ENCODE measurements around the gene CRIM1. TPM values are rescaled to one million over a fixed set of nuclear protein-coding genes. Genes with fewer than 3 reads are reported as not detected.

Gene CRIM1
- total RNA-seq, 1 donor from 2014 or later: 246 TPM

GRCh38 chr2:36374585-36374984 lies 19.0 kb downstream of the CRIM1 start:
- Mint-ChIP-seq H3K36me3 (ENCODE audit: low read depth, unreplicated experiment) (peaks cover 21% of the 10 kb centered on the region), H3K27me3 (ENCODE audit: unreplicated experiment) (no peaks in the 10 kb centered on the region), H3K4me3 (ENCODE audit: unreplicated experiment) (no peak overlapping the region), H3K9me3 (ENCODE audit: unreplicated experiment) (no peaks in the 10 kb centered on the region), H3K27ac (ENCODE audit: unreplicated experiment) (no peak overlapping the region), H3K4me1 (ENCODE audit: unreplicated experiment) (peaks cover 86% of the 10 kb centered on the region)
- no peak for DNase-seq (ENCODE audit: low spot score)
- no peak for TF ChIP-seq CTCF (IDR thresholded peaks at IDR 0.05; ENCODE audit: unreplicated experiment)

- peak overlapping the region; percentile 30 for H3K4me3 Mint-ChIP-seq (ENCODE audit: unreplicated experiment)
These were observed 20.8 kb downstream of the CRIM1 start for GRCh38 chr2:36376319-36376765.

GRCh38 chr2:36376992-36377738 lies 21.6 kb downstream of the CRIM1 start:
- Mint-ChIP-seq H3K27ac (ENCODE audit: unreplicated experiment) (no peak overlapping the region), H3K36me3 (ENCODE audit: low read depth, unreplicated experiment) (peaks cover 24% of the 10 kb centered on the region), H3K4me1 (ENCODE audit: unreplicated experiment) (peaks cover 85% of the 10 kb centered on the region), H3K27me3 (ENCODE audit: unreplicated experiment) (no peaks in the 10 kb centered on the region), H3K4me3 (ENCODE audit: unreplicated experiment) (no peak overlapping the region), H3K9me3 (ENCODE audit: unreplicated experiment) (no peaks in the 10 kb centered on the region)
- TF ChIP-seq CTCF (IDR thresholded peaks at IDR 0.05; ENCODE audit: unreplicated experiment): no peak
- DNase-seq (ENCODE audit: low spot score): no peak

More at GRCh38 chr2:36376319-36376765, 20.8 kb downstream of the CRIM1 start:
- H3K36me3 Mint-ChIP-seq (ENCODE audit: low read depth, unreplicated experiment): peaks cover 17% of the 10 kb centered on the region
- H3K27ac Mint-ChIP-seq (ENCODE audit: unreplicated experiment): peak overlapping the region; percentile 72
- H3K4me1 Mint-ChIP-seq (ENCODE audit: unreplicated experiment): peaks cover 85% of the 10 kb centered on the region
- H3K27me3 Mint-ChIP-seq (ENCODE audit: unreplicated experiment): no peaks in the 10 kb centered on the region
- no peak for DNase-seq (ENCODE audit: low spot score)
- TF ChIP-seq CTCF (IDR thresholded peaks at IDR 0.05; ENCODE audit: unreplicated experiment): no peak
- H3K9me3 Mint-ChIP-seq (ENCODE audit: unreplicated experiment): no peaks in the 10 kb centered on the region

GRCh38 chr2:36379710-36380448 lies 24.3 kb downstream of the CRIM1 start:
- no peak for DNase-seq (ENCODE audit: low spot score)
- Mint-ChIP-seq H3K9me3 (ENCODE audit: unreplicated experiment) (no peaks in the 10 kb centered on the region), H3K27me3 (ENCODE audit: unreplicated experiment) (peaks cover 2% of the 10 kb centered on the region), H3K4me1 (ENCODE audit: unreplicated experiment) (peaks cover 81% of the 10 kb centered on the region), H3K27ac (ENCODE audit: unreplicated experiment) (peak overlapping the region; percentile 4), H3K4me3 (ENCODE audit: unreplicated experiment) (peak overlapping the region; percentile 8), H3K36me3 (ENCODE audit: low read depth, unreplicated experiment) (peaks cover 38% of the 10 kb centered on the region)
- no peak for TF ChIP-seq CTCF (IDR thresholded peaks at IDR 0.05; ENCODE audit: unreplicated experiment)
